ENCODE data around the gene PRRT3. TPM values are rescaled to one million over a fixed set of nuclear protein-coding genes. Genes with fewer than 3 reads are reported as not detected.

Gene PRRT3
- total RNA-seq (2021) (9.2 to 11.5 TPM (median 11.4 TPM) in 3 replicates), Bru-seq, nascent RNA (percentile 74 among the genes with signal in this experiment)
- long read RNA-seq, experiment 1, transcript PRRT3-203 (4 exons, 3,761 nt) = major isoform, 16 of 47 reads
- long read RNA-seq, experiment 1, partial matches to known transcripts = 7 of 47 reads
- long read RNA-seq, experiment 1, other reads (novel, unspliced or antisense) = 21 of 47 reads
- long read RNA-seq, experiment 2, partial matches to known transcripts = 3 of 5 reads
- long read RNA-seq, experiment 2, other reads (novel, unspliced or antisense) = 1 of 5 reads
- long read RNA-seq, experiment 3, partial matches to known transcripts = 0 of 1 reads
- long read RNA-seq, experiment 3, other reads (novel, unspliced or antisense) = 0 of 1 reads

DNA sequence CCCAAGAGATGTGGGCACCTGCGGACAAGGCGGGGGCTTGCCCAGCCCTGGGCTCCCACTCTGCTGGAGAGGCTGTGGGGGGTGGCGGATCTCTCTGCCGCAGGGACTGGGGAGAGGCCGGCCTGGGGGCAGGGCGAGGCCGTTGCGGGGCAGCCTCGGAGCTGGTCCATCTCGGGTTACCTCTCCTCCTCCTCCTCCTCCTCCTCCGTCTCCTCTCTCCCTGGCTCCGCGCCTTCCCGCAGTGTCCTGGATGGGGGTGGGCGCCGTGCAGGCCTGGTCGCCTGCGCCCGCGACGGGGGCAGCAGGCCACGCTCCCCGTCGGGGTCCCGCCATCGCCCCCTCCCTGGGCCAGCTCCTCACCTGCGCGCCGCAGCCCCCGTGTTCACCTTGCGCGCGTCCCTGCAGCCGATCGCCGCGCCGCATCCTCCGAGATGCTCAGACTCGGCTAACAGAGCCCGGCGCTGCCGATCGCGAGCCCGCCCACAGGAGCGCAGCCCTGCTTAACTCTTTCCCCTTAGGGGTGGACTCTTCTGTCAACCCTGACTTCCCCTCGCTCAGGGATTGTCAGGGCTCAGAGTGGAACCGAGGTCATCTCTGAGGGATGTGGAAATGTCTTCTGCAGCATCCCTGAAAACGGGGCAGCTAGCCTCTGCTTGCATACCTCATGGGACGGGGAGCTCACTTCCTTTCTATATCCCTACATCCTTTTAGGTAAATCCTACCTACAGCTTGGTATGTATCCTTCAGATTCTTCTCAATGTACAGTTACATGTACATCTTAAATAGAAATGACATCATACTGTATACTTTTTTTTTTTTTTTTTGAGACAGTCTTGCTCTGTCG is at the start of gene PRRT3:
Gene PRRT3, minus strand, starts transcription at position 447 of the 844 bp plus-strand sequence. CDS start 2,293 bp downstream, outside the sequence.
- Mint-ChIP-seq H3K27me3 (ENCODE audit: low read depth) (peaks cover 26% of the 10 kb centered on the region), H3K9me3 (no peaks in the 10 kb centered on the region), H3K36me3 (peaks cover 3% of the 10 kb centered on the region; the same call in 1 of the 2 replicates), H3K27ac (no peak within 1 kb of the TSS), H3K4me3 (peak within 1 kb of the TSS; percentile 85), H3K4me1 (peaks cover 30% of the 10 kb centered on the region)
- peak; percentile 69 for ATAC-seq
- peak; percentile 76 for DNase-seq (ENCODE audit: low spot score)
- ChIA-PET POLR2A (interaction anchor here (0.7 to 1.8 kb wide), 4 partner anchors 19 to 74 kb away, joined by 3 to 7 read pairs (median 4); partner anchors contain the start of genes CRELD1 and FANCD2), CTCF (interaction anchor here (0.6 to 1.8 kb wide), 6 partner anchors 19 to 36 kb away, joined by 3 to 14 read pairs (median 4); partner anchors contain the start of genes CRELD1 and IL17RC)
- TF ChIP-seq ZNF232 (CRISPR knock-in tag; IDR thresholded peaks at IDR 0.05) (no peak), ZBTB21 (CRISPR knock-in tag; IDR thresholded peaks at IDR 0.05; ENCODE audit: borderline replicate concordance) (no peak), NR1H2 (CRISPR knock-in tag; IDR thresholded peaks at IDR 0.05) (no peak), TP53 (CRISPR knock-in tag; IDR thresholded peaks at IDR 0.05) (no peak), NFATC4 (CRISPR knock-in tag; IDR thresholded peaks at IDR 0.05) (no peak), ZNF263 (CRISPR knock-in tag; IDR thresholded peaks at IDR 0.05; ENCODE audit: low read depth) (peak; percentile 57; the same call in 1 of the 2 replicates), NFE2L1 (CRISPR knock-in tag; IDR thresholded peaks at IDR 0.05) (peak; percentile 66; the same call in 1 of the 2 replicates), TEAD1 (CRISPR knock-in tag; IDR thresholded peaks at IDR 0.05) (peak; percentile 83), AR (CRISPR knock-in tag; IDR thresholded peaks at IDR 0.05) (no peak), ZBTB43 (CRISPR knock-in tag; IDR thresholded peaks at IDR 0.05) (peak; percentile 82), ATF1 (CRISPR knock-in tag; IDR thresholded peaks at IDR 0.05) (no peak), ZNF416 (CRISPR knock-in tag; IDR thresholded peaks at IDR 0.05) (0 out of 2 replicates have a peak, but pooled peaks have one; percentile 0), GRHL2 (CRISPR knock-in tag; IDR thresholded peaks at IDR 0.05; ENCODE audit: insufficient replicate concordance, severe bottlenecking) (no peak), USF2 (CRISPR knock-in tag; IDR thresholded peaks at IDR 0.05) (no peak; the same call in 1 of the 2 replicates)
- TF ChIP-seq, protein P1, sequence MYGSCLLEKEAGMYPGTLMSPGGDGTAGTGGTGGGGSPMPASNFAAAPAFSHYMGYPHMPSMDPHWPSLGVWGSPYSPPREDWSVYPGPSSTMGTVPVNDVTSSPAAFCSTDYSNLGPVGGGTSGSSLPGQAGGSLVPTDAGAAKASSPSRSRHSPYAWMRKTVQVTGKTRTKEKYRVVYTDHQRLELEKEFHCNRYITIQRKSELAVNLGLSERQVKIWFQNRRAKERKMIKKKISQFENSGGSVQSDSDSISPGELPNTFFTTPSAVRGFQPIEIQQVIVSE (CRISPR knock-in tag; IDR thresholded peaks at IDR 0.05; ENCODE audit: borderline replicate concordance) = no peak
- TF ChIP-seq, protein P2, sequence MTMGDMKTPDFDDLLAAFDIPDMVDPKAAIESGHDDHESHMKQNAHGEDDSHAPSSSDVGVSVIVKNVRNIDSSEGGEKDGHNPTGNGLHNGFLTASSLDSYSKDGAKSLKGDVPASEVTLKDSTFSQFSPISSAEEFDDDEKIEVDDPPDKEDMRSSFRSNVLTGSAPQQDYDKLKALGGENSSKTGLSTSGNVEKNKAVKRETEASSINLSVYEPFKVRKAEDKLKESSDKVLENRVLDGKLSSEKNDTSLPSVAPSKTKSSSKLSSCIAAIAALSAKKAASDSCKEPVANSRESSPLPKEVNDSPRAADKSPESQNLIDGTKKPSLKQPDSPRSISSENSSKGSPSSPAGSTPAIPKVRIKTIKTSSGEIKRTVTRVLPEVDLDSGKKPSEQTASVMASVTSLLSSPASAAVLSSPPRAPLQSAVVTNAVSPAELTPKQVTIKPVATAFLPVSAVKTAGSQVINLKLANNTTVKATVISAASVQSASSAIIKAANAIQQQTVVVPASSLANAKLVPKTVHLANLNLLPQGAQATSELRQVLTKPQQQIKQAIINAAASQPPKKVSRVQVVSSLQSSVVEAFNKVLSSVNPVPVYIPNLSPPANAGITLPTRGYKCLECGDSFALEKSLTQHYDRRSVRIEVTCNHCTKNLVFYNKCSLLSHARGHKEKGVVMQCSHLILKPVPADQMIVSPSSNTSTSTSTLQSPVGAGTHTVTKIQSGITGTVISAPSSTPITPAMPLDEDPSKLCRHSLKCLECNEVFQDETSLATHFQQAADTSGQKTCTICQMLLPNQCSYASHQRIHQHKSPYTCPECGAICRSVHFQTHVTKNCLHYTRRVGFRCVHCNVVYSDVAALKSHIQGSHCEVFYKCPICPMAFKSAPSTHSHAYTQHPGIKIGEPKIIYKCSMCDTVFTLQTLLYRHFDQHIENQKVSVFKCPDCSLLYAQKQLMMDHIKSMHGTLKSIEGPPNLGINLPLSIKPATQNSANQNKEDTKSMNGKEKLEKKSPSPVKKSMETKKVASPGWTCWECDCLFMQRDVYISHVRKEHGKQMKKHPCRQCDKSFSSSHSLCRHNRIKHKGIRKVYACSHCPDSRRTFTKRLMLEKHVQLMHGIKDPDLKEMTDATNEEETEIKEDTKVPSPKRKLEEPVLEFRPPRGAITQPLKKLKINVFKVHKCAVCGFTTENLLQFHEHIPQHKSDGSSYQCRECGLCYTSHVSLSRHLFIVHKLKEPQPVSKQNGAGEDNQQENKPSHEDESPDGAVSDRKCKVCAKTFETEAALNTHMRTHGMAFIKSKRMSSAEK (CRISPR knock-in tag; IDR thresholded peaks at IDR 0.05; ENCODE audit: borderline replicate concordance) = 0 out of 2 replicates have a peak, but pooled peaks have one; percentile 60
- TF ChIP-seq, protein P3, sequence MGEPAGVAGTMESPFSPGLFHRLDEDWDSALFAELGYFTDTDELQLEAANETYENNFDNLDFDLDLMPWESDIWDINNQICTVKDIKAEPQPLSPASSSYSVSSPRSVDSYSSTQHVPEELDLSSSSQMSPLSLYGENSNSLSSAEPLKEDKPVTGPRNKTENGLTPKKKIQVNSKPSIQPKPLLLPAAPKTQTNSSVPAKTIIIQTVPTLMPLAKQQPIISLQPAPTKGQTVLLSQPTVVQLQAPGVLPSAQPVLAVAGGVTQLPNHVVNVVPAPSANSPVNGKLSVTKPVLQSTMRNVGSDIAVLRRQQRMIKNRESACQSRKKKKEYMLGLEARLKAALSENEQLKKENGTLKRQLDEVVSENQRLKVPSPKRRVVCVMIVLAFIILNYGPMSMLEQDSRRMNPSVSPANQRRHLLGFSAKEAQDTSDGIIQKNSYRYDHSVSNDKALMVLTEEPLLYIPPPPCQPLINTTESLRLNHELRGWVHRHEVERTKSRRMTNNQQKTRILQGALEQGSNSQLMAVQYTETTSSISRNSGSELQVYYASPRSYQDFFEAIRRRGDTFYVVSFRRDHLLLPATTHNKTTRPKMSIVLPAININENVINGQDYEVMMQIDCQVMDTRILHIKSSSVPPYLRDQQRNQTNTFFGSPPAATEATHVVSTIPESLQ (CRISPR knock-in tag; IDR thresholded peaks at IDR 0.05) = no peak
- TF ChIP-seq, protein P4, sequence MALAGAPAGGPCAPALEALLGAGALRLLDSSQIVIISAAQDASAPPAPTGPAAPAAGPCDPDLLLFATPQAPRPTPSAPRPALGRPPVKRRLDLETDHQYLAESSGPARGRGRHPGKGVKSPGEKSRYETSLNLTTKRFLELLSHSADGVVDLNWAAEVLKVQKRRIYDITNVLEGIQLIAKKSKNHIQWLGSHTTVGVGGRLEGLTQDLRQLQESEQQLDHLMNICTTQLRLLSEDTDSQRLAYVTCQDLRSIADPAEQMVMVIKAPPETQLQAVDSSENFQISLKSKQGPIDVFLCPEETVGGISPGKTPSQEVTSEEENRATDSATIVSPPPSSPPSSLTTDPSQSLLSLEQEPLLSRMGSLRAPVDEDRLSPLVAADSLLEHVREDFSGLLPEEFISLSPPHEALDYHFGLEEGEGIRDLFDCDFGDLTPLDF (CRISPR knock-in tag; IDR thresholded peaks at IDR 0.05) = no peak
- TF ChIP-seq, protein P5, sequence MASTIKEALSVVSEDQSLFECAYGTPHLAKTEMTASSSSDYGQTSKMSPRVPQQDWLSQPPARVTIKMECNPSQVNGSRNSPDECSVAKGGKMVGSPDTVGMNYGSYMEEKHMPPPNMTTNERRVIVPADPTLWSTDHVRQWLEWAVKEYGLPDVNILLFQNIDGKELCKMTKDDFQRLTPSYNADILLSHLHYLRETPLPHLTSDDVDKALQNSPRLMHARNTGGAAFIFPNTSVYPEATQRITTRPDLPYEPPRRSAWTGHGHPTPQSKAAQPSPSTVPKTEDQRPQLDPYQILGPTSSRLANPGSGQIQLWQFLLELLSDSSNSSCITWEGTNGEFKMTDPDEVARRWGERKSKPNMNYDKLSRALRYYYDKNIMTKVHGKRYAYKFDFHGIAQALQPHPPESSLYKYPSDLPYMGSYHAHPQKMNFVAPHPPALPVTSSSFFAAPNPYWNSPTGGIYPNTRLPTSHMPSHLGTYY (CRISPR knock-in tag; IDR thresholded peaks at IDR 0.05) = no peak

Data from WTC11 (cell line).